AG09319 (cell line): Measurements from ENCODE around the gene OR4K15.
"Not testable (repeated sequence)": the region's sequence is repeated elsewhere in the genome, so short reads cannot be mapped to it uniquely, and the experiment has no call there.

Experiments
- DNase-seq: peaks from one replicate; pipeline ENCODE4 v3.0.0-alpha.2; 2010; ENCODE audit warnings: low read depth; ENCODE audit errors: extremely low read depth
- TF ChIP-seq, protein P1 (sequence below): IDR thresholded peaks from 2 replicates; pipeline ENCODE4 v1.5.1; 2011; ENCODE audit warnings: low read depth, mild to moderate bottlenecking, inconsistent platforms, low read length, moderate library complexity

OR4K15 gene, protein sequence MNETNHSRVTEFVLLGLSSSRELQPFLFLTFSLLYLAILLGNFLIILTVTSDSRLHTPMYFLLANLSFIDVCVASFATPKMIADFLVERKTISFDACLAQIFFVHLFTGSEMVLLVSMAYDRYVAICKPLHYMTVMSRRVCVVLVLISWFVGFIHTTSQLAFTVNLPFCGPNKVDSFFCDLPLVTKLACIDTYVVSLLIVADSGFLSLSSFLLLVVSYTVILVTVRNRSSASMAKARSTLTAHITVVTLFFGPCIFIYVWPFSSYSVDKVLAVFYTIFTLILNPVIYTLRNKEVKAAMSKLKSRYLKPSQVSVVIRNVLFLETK

DNA sequence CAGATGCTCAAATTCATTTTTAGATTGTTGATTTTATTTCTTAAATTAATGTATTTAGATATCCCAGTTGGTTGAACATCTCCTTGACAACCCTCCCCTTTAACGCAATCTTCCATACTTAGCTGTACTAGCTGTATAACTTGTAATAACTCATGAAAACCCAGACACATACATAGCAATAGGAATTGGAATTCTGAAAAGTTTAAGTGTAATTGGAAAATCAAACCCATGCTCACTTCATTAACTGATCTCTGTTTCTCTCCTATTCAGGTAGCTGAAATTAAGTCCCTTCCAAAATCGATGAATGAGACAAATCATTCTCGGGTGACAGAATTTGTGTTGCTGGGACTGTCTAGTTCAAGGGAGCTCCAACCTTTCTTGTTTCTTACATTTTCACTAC, at the start of gene OR4K15:
TSS of gene OR4K15 (plus strand) at position 301 of the 400 bp plus-strand sequence. CDS start at position 301, 0 bp downstream.
- no peak for DNase-seq
- TF ChIP-seq, protein P1, sequence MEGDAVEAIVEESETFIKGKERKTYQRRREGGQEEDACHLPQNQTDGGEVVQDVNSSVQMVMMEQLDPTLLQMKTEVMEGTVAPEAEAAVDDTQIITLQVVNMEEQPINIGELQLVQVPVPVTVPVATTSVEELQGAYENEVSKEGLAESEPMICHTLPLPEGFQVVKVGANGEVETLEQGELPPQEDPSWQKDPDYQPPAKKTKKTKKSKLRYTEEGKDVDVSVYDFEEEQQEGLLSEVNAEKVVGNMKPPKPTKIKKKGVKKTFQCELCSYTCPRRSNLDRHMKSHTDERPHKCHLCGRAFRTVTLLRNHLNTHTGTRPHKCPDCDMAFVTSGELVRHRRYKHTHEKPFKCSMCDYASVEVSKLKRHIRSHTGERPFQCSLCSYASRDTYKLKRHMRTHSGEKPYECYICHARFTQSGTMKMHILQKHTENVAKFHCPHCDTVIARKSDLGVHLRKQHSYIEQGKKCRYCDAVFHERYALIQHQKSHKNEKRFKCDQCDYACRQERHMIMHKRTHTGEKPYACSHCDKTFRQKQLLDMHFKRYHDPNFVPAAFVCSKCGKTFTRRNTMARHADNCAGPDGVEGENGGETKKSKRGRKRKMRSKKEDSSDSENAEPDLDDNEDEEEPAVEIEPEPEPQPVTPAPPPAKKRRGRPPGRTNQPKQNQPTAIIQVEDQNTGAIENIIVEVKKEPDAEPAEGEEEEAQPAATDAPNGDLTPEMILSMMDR, result no peak

DNA sequence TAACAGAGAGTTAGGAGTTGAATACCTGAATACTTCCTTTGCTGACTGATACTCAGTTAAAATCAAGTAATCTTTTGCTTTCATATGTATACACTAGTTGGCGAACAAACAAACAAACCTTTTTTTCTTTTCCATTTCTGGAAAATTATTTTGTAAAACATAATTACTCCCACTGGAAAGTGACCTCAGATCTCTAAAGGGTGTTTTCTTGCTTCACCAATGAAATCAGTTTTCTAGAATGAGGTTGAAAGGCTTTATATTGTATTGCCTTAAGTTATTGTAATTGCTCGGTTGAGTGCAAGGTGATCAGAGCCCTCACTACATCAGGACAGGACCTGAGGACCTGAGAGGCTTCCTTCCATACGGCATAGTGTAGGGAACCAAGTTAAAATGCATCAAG, 44.8 kb upstream of the OR4K15 start, which contains the start of gene OR4K1:
TSS of gene OR4K1 (plus strand) at position 301 of the 400 bp plus-strand sequence. CDS start 4,750 bp downstream, outside the sequence.
- TF ChIP-seq, protein P1, result no peak
- no peak for DNase-seq

DNA sequence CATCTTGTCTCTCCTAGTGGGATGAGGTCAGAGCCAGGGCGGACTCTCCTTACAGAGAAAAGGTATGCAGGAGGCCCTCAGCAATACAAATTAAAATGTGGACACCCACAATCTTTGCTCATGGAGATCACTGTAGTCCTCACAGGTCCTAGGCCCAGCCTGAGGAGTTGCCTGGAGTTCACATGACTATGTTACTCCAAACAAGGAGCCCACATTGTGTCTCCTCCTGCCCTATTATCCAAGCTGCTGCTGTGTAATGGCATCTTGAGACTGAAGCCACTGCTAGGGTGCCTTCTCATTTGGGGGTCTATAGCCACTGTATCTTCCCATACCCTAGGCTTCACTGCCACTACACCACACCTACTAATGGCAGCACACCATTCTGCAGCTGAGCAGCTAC, 33.7 kb upstream of the OR4K15 start:
- no peak for DNase-seq
- TF ChIP-seq, protein P1, result no peak

DNA sequence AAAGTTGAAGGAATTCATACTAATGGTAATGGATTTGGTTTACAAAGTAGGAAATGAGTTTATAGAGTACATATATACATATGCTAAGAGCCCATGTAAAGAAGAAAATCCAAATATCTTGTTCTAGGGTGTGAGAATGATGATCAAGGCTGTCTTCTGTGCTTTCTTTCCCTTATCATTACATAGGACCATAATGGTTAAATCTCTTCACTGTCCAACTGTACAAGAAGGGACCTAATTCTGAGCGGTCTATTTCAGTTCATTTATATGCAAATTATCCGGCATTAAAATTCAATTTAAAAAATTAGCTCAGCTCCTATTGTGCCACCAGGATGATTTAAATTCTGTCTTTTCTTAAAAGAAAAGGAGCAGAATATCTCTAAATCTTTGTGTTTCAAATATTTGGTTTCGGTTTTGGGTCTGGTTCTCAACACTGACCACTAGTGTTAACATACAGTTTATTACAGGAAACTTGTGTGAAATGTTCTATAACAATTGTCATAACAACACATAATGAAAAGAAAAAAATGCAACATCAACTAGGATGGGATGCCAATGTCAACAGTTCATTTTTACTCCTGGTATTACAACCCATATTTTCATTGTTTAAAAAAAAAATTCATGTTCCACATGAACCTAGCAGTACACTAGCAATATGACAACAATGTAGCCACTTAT, 27.8 kb upstream of the OR4K15 start:
- DNase-seq, result no peak
- TF ChIP-seq, protein P1, result no peak

DNA sequence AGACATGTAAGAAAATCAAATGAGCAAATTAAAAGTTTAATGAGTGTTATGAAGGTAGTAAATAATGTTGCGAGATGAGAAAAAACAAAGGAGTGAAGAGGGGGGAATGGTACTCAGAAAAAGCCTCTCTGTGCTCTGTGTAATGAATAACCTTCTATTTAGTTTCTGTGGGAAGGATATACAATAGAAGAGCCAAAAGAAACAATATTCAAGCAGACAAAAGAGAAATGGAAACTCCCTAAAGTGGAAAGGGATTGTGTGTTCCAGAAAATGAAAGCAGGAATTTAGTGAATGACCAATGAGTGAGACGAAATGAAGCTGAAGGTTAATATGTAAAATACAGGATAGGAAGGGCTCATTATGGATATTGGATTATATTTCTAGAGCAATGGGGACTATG, 26.2 kb upstream of the OR4K15 start:
- DNase-seq, result no peak
- TF ChIP-seq, protein P1, result no peak

DNA sequence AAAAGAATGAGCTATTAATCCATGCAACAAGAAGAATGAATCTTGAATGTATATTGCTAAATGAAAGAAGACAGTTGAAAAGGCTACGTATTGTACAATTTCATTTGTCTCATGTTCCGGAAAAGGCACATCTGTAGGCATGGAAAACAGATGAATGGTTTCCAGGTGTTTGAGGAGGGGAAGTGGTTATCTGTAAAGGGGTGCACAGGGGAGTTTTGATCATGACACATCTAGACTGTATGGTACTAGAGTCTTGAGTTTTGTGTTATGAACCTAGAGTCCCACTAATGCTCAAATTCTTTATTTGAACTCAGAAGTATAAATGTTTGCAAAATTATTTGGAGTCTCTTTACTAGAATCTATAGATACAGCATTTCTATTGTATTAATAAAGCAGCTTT, 5.7 kb upstream of the OR4K15 start:
- not testable (repeated sequence) for DNase-seq

DNA sequence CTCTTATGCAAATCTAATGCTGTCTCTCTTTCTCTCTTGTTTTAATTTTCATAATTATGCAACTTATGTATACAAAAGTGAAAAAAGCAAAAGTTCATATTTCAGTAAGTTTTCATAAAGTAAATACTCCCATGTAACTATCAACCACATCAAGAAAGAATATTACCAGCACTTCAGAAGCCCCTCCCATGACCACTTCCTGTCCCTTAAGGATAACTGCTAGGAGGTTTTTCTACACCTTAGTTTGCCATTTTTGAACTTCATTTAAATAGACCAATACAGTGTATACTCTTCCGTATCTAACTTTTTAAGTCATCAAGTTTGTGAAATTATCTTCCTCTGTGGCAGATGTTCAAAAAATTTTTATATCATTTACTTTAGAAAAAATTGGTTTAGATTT, 547 bp upstream of the OR4K15 start:
- TF ChIP-seq, protein P1, result no peak
- no peak for DNase-seq
